Measurements from ENCODE around the gene MAPK4.

The MAPK4 gene

GRCh38 chr18:50653402-50654093 lies 93.7 kb downstream of the MAPK4 start:
- no peak for DNase-seq (ENCODE audit: low read depth in 3 of 3)

GRCh38 chr18:50654211-50654610 lies 94.3 kb downstream of the MAPK4 start:
- DNase-seq (ENCODE audit: low read depth in 3 of 3), result no peak

GRCh38 chr18:50654658-50655550 lies 95.0 kb downstream of the MAPK4 start:
- no peak for DNase-seq (ENCODE audit: low read depth in 3 of 3)

DNA sequence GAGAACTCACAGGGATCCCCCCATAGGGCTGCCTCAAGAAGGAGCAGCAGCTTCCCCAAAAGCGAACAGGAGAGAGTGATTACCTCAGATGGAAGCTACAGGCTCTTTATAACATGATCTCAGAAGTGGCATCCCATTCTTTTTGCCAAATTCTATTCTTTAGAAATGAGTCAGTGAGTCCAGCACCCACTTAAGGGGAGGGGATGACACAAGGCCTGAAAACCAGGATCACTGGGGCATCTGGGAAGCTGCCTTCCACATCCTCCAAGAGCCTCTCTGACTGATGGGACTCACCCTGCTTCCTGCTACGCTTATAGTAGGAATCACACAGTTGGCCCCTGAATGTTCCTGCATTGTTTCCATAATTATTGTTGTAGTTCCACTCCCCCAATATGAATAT lies 96.5 kb downstream of the MAPK4 start:
- no peak for DNase-seq (ENCODE audit: low read depth in 3 of 3)

DNA sequence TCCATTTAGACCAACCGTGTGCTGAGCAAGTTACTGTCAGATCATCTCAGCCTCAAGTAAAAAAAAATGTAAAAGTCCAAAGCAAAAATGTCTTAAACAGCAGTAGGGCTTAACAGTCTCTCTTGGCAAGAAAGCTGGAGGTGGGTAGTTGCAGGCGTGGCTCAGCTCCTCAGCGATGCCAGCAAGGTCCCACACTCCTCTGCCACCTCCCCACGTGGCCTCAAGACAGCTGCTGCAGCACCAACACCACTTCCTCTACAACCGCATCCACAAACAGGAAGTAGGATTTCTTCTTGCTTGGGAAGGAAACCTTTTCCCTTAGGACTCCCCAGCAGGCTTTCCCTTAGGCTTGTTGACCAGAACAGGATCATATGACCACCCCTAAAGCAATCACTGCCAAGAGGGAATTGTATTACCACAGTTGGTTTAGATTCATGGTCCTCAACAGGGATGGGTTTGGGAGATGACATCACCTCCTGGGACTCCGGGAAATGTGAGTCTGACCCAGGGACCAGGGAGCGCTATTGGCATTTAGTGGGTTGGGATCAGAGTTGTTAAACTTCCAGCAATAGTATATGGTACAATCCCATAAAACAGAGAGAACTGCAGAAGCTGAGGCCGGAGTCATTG lies 97.1 kb downstream of the MAPK4 start:
- DNase-seq (ENCODE audit: low read depth in 3 of 3), result no peak

GRCh38 chr18:50658601-50659000 lies 98.7 kb downstream of the MAPK4 start:
- DNase-seq (ENCODE audit: low read depth in 3 of 3), result no peak

- DNase-seq (ENCODE audit: low read depth in 3 of 3), result no peak
Measured at GRCh38 chr18:50659091-50660003, 99.5 kb downstream of the MAPK4 start.

DNA sequence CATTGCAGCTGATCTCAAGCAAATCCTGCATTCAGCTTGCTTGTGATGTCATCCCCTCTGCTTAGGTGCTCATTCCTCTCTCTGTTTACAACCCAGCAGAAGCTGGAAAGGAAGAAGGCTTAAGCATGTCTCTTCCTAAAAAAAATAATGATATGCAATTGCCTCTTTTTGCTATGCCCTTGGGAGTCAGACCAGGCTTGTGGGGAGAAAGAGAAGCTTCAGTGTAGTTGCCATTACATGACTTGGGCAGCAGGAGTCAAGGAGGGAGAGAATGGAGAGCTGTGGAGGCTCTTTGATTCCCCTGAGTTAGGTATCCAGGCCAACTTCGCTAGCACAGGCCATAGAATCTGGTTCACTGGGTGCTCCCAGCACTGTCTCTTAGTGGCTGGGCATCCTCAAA lies 101.1 kb downstream of the MAPK4 start:
- DNase-seq (ENCODE audit: low read depth in 3 of 3), result no peak

- no peak for DNase-seq (ENCODE audit: low read depth in 3 of 3)
Measured at GRCh38 chr18:50662177-50662576, 102.3 kb downstream of the MAPK4 start.

DNA sequence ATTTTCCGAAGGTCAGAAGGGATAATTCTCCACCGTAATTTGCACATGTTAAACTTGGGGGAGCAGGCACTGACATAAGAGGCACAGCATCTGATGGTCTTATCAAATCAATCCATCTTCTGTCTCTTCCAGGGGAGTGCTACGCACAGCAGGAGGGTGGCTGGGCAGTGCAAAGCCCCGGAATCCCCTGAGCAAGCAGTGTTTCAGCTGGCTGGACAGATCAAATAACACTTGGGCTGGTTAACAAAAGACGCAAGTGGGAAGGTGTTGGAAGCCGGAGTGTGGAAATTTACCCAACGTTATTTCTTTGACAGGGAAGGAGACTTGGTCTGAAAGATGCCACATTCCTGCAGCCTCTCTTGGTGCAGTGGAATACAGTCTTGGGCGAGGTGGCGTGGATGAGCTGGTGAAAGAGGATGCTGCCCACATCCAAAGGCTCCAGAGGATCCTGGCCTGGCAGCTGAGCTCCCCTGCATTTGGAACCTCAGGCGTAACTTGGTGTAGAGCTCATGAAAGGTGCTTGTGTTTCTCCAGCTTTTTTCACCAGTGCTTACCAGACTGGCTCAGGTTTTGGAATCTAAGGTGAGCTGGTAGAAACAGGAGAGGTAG lies 103.0 kb downstream of the MAPK4 start:
- DNase-seq (ENCODE audit: low read depth in 3 of 3), result no peak

DNA sequence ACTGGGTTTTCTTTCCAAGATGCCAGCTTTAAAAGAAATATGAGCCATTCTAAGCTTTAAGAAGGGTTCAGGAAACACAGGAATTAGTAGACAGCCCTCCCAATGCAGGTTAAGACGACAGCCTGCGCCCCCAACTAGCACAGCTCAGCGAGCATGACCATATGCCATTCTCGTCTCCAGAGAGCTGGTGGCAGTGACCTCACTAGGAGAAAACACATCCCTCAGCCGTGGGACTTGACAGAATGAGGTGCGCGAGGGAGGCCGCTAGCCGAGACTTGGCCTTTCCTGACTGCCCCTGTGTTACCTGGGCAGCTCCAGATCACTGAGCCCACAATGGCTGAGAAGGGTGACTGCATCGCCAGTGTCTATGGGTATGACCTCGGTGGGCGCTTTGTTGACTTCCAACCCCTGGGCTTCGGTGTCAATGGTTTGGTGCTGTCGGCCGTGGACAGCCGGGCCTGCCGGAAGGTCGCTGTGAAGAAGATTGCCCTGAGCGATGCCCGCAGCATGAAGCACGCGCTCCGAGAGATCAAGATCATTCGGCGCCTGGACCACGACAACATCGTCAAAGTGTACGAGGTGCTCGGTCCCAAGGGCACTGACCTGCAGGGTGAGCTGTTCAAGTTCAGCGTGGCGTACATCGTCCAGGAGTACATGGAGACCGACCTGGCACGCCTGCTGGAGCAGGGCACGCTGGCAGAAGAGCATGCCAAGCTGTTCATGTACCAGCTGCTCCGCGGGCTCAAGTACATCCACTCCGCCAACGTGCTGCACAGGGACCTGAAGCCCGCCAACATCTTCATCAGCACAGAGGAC lies 103.9 kb downstream of the MAPK4 start:
- no peak for DNase-seq (ENCODE audit: low read depth in 3 of 3)

DNA sequence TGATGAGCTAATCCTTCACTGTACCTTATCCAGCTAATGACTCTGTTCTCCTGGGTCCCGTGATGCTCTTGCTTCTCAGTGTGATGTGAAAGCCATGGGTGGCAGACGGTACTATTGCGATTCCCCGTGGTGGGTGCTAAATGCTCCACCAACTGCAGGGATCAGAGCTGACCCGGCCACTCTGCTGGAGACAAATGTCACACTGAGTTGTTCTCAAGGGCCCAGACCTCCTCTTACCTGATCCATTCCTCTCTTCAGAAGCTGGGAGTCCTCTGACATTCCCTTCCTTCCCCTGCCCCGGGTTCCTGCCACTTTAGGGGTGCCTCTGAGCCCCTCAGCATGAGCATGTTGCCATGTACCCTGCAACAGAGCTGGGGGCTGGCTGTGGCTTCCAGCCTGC lies 105.1 kb downstream of the MAPK4 start:
- DNase-seq (ENCODE audit: low read depth in 3 of 3), result no peak

DNA sequence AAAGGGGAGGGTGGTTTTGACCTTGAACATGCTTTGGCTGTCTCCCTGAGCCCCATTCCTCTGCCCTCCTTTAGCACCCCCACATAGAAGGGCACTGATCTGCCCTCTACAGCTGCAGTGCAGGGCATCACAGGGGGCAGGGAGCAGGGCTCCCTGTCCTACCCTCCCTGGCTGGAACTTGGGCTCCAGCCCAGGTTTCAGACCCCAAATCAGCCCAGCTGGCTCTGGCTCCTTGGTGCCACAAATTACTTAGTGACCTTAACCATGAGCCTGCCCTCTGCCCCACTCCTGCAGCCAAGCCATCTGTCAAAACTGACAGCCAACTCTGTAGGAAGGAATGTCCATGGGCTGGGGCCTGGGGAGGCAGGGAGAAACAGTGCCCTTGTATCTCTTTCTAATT lies 105.6 kb downstream of the MAPK4 start:
- DNase-seq (ENCODE audit: low read depth in 3 of 3), result no peak

DNA sequence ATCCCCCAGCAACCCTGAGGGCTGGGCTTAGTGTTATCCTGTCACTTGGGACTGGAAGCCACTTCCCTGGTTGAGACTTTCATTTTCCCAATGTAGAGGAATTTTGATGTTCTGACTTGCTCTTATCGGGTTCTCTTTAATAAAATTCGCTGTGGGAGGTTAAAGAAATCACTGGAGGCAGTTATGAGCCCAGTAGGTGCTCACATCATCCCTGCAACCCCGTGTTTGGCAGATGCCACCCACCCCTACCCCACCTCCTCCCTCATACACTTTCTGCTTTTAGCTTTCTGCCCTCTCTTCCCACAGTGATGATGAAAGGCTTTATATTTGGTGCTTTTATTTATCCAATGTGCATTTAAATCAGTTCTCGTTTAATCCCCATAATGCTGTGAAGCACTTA lies 106.6 kb downstream of the MAPK4 start:
- no peak for DNase-seq (ENCODE audit: low read depth in 3 of 3)

DNA sequence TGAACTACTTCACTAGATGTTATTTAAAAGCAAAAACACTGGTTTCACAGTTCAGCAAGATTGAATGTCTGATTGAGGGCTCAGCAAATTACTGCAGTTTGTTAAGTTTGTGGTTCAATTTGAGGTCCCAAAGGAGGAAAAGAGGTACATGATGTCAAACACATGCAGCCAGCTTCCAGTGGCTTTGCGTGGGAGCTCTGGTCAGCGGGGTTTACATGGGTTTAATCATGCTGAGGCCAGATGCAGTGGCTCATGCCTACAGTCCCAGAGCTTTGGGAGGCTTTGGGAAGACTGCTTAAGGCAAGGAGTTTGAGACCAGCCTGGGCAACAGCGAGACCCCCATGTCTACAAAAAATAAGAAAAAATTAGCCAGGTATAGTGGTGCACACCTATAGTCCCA lies 111.5 kb downstream of the MAPK4 start:
- no peak for DNase-seq (ENCODE audit: low read depth in 3 of 3)

DNA sequence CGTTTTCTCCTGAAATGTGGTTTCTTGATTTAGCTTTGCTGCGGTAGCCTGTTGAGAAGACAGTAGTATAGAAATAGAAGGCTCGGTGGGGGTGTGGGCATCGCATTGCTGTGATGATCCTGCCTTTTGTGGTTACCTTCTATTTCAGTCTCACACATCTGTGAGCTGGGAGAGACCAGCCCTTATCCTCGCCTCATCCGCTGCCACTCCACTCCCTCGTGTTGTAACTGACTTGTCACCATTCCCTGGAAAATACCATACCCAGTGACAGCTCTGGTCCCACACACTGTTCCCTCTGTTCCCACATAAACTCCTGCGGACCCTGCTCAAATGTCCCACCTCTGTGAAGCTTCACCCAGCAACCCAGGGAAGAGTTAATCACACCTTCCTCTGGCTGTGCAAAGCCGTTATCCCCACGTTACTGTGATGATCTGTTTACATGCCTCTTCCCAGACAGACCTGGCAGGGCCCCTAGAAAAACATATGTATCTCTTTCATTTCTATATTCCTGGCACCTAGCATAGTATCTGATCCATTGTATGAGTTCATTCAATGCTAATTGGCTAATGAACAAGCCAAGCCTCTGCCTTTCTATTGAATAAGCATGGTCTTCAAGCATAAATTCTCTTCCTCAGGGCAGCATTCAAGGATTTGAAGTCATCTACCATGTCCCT lies 114.6 kb downstream of the MAPK4 start:
- no peak for DNase-seq (ENCODE audit: low read depth in 3 of 3)

GRCh38 chr18:50675043-50675442 lies 115.2 kb downstream of the MAPK4 start:
- no peak for DNase-seq (ENCODE audit: low read depth in 3 of 3)

DNA sequence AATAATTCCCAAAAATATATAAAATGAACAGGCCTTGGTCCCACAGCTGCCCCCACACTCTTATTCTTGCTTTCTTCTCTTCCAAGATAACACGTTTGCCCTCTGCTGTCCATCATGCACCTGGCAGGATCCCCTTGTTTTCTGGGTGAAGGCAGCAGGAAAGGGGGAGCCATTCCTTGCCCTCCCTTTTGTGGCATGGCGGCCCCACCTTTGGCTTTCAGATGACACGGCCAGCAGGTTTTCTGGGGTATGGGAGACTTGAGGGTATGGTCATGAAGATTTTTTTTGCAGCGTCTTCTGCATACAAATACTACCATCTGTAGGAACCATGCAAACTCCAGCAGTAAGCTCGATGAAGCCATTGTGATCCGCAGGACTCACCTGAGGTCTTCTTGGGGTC lies 118.8 kb downstream of the MAPK4 start:
- no peak for DNase-seq (ENCODE audit: low read depth in 3 of 3)

DNA sequence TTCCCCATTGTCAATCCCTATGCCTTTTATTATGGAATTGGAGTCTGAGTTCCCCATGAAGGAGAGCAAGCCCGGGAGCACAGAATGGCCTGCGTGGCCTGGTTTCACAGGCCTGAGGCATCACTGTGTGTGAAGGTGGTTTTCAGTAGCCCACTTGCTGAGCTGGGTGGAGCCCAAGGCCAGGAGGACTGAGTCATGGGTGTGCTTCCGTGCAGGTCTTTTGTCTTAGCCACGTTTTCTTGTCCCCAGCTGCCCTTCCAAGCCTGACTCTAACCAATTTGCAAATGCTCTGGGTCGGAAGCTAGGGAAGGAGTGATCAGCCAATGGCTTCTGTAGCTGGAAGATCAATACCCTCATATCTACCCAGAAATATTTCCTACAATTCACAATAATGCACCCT lies 119.2 kb downstream of the MAPK4 start:
- no peak for DNase-seq (ENCODE audit: low read depth in 3 of 3)

DNA sequence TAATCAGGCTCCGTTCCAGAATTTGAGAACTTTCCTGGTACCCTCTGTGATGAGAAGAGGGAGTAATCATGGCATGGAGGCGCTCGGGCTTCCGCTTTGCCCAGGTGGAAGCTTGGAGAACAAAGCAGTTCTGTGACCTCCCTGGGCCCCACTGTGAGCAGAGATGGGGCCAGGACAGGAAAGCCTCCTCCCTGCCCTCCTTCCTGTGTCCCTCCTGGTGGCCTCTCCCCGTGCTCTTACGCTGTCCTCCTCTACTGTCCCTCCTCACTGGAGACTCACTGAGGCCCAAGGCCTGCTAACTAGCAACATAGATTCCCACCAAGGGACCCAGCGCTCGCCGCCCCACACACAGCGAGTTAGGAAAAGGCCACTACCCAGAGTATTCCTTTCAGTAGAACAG lies 119.8 kb downstream of the MAPK4 start:
- no peak for DNase-seq (ENCODE audit: low read depth in 3 of 3)
